GM19372 (cell line): Measurements from ENCODE around the gene EPHA5.

Source experiments
- ATAC-seq: cut with Tn5 transposase; IDR thresholded peaks from one replicate; pipeline ENCODE4 v1.9.1; 2021; ENCODE audit warnings: mild to moderate bottlenecking, low read depth, moderate library complexity; ENCODE audit not compliant: unreplicated experiment

The EPHA5 gene

GRCh38 chr4:65670331-65671031 is at the start of gene EPHA5:
EPHA5 (minus strand) TSS chr4:65670489; CDS start chr4:65669742, 747 bp downstream.
- ATAC-seq: peak; percentile 70

DNA sequence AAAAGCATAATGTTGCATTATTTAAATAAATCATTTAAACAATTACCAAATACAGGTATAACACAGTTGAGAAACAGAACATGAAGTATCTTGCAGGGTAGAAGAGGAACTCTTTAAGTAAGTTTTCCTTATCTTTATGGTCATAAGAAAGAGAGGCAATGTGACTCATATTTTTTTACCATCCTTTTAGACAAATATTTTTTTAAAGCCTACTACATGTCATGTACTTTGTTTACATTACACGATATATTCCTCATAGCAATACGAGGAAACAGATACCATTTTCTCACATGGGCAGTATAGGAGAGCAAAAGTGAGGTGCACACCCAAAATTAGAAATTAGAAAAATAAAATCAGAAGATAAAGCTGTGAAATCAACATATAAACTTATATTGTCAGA is 49.3 kb upstream of the EPHA5 start:
- ATAC-seq: no peak

DNA sequence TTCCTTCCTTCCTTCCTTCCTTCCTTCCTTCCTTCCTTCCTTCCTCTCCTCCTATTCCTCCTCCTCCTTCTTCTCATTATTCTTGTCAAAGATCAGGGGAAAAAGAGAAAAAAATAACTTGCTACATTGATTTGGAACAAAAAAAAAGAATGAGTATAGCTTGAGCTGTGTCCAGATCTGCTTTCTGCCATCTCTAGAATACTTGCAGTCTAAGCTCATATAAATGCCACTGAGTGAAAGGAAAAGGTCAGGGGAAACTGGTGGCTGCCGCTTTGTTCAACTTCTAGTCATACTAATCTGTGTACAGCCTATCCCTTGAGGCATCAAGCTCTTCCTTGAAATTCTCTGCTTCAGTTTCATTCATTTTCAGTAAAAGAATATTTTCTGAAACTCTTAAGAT is 28.3 kb upstream of the EPHA5 start:
- ATAC-seq: no peak

GRCh38 chr4:65696436-65696835 is 26.1 kb upstream of the EPHA5 start:
- no peak for ATAC-seq

GRCh38 chr4:65671372-65671771 is 1.1 kb upstream of the EPHA5 start:
- no peak for ATAC-seq

DNA sequence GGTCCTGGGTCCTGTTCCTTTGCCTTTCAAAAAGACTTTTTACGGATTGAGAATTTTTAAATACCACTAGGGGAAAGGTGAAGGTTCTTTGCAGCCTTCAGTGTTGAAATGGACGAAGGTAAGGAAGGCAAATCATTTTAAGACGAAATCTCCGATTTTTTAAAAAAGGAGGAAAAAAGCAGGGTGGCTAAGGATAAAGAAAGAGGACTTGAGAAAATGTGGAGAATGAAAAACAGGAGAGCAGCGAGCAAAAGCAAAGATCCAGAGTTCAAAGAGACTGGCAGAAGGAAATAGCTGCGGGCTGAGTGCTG is 314 bp downstream of the EPHA5 start:
- no peak for ATAC-seq

GRCh38 chr4:65669111-65670019 is 924 bp downstream of the EPHA5 start:
- no peak for ATAC-seq

- ATAC-seq: no peak
Observed at GRCh38 chr4:65668201-65669089, 1.8 kb downstream of the EPHA5 start.

GRCh38 chr4:65667506-65668041 is 2.7 kb downstream of the EPHA5 start:
- ATAC-seq: no peak

DNA sequence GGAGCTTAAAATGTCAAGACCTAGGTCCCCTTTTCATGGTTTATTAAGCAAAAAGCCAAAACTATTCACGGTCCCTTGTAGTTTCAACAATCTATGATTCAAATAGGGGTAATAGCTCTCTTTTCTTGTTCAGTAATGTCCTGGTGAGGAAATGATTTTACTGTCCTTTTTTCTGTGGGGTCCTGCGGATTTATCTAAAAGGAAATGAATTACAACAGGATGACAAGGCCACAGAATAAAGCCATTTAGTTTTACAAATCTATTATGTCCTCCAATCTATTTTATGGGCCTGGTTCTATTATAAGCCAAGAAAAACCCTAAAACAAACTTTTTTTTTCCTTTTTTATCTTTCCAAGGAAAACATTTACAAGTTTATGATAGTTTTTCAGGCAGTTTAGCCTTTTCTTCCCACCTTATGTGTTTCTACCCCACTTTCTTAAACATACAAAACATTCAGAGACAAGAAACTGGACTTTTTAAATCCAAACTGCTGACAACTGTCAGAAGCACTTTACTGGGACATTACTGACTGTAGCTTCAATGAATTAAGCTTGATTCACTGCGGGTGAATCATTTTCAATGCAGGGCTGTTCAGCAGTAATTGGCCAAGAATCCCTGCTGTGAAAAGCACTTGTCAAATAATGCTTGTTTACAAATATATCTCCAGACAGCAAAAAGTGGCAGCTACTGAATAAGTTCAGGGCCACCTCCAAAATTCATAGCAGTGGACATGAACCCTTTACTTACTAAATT is 4.3 kb downstream of the EPHA5 start:
- ATAC-seq: no peak

GRCh38 chr4:65661471-65661870 is 8.8 kb downstream of the EPHA5 start:
- ATAC-seq: no peak

DNA sequence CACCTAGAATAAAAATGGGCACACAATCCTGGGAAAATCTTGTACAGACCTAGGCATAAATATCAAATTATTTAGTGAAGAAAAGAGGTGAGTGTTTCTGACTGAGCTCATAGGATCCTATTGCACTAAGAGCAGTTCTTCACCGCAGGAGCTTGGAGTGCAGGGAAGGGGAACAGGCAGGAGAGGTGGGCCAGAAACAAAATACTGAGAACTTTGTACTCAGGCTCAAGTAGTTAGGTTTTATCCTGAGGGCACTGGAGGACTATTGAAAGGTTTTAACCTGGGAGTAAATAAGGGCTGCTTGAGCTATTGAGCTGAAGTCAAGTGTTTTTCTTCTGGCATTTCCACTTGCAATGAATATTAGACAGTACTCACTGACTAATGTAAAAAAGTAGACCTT is 12.2 kb downstream of the EPHA5 start:
- ATAC-seq: no peak

DNA sequence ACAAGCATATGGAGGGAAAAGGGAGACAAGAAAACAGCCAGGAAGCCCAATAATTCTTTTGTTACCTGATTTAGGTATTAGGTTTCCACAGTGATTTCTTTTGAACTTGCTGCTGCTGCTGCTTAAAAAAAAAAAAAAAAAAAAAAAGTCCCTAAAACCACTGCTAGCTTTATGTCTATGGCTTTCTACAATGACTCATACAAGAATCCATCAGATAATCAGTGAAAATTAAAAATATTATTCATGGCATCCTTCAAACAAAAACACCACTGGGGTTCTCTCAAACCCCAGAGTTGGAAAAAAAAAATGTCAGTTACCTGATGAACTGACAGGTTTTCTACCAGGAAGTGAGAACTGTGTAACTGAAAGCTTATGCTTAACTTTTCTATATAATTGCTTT is 14.3 kb downstream of the EPHA5 start:
- no peak for ATAC-seq

GRCh38 chr4:65654976-65655375 is 15.3 kb downstream of the EPHA5 start:
- no peak for ATAC-seq

DNA sequence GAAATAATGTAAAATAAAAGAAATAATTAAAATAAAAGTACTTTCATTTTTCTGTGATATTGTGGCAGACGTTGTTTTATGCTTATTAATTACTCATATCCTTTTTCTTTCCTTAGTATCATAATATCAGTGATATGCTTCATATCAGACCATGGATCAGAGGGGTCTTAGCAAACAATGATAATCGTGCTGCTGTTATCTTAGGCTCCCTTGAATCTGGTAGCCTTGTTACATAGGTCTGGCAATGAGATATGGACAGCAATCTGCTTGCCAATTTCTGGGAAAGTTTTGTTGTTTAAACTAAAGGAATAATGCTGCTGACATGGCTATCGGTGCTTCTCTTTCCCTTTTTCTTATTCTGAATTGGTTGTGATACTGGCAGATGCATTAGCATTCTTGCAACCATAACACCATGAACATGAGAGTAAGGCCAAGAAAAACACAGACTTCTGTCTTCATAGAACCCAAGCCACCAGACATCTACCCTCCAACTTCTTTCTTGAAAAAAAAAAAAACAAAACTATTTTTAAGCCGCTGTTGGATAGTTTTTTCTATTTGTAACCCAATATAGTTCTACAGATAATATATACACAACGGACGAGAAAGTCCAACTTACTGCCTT is 16.4 kb downstream of the EPHA5 start:
- no peak for ATAC-seq

DNA sequence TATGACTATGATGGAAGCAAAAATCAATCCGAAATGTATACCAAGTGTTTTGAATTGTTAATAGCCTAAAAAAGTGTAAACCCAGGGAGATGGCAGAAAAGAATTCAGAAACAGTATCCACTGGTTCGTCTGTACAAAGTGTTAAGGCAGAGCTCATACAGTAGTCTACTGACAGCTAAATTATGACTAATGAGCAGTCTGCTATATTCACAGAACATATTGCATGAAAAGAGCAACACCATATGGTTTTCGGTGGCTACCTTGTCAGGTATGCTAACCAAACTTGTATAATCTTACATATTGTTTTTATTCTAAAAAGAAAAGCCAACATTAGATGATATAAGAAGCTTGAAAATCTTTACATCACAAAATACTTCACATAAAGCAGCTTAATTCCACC is 18.5 kb downstream of the EPHA5 start:
- ATAC-seq: no peak

GRCh38 chr4:65651031-65651430 is 19.3 kb downstream of the EPHA5 start:
- ATAC-seq: no peak

DNA sequence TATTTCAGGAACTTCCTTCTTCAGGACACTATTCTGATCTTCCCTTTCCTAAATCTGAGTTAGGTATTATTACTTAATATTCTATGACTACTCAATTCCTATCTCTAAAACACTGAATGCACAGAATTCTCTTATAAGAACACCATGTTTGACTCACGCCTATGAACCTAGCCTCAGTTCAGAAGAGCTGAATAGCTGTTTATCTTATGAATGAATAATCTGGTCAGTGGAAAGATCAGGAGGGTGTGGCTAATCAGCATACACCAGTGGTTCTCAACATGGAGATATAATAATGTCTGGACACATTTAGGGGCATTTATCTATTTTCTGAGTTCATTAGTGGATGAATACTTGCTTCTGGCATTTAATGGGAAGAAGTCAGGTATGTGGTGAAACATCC is 24.2 kb downstream of the EPHA5 start:
- no peak for ATAC-seq

GRCh38 chr4:65645185-65645584 is 25.1 kb downstream of the EPHA5 start:
- ATAC-seq: no peak
